Bronchial epithelial cell (primary cell): ENCODE measurements around the gene RPS14. TPM values are rescaled to one million over a fixed set of nuclear protein-coding genes. Genes with fewer than 3 reads are reported as not detected.

Source experiments
- DNase-seq: peaks from one replicate; pipeline ENCODE4 v3.0.0-alpha.2; 2010; ENCODE audit warnings: low read depth
- FAIRE-seq: peaks from 2 replicates; lab custom pipeline; 2011; peaks lifted over from hg19 to GRCh38; lab: Jason Lieb, UNC
- H3K27me3 ChIP-seq: 2 replicates; pipeline ENCODE4 v1.5.1; 2011; ENCODE audit warnings: low read length; ENCODE audit not compliant: control insufficient read depth, insufficient read depth
- H3K36me3 ChIP-seq: 2 replicates; pipeline ENCODE4 v1.5.1; 2011; ENCODE audit warnings: low read length; ENCODE audit not compliant: control insufficient read depth, insufficient read depth
- H3K4me3 ChIP-seq: 2 replicates; pipeline ENCODE4 v1.5.1; 2011; ENCODE audit warnings: mild to moderate bottlenecking, low read depth, low read length, control low read depth
- CTCF ChIP-seq: IDR thresholded peaks from 2 replicates; pipeline ENCODE4 v1.5.1; 2011; ENCODE audit warnings: mild to moderate bottlenecking, moderate library complexity, low read length, control low read depth, inconsistent platforms; ENCODE audit not compliant: insufficient read depth, severe bottlenecking
- total RNA-seq: library from RNA; depleted of rRNA; stranded (reverse); fragments of >200 nt; gene quantifications from 2 replicates; pipeline ENCODE4 v1.2.1, GENCODE V29; 2014

The RPS14 gene
- total RNA-seq, 1 donor from 2014 or later: 8,789 TPM

- FAIRE-seq (no peak), DNase-seq (no peak)
- Histone ChIP-seq H3K27me3 (no peaks in the 10 kb centered on the region), H3K4me3 (no peak overlapping the region), H3K36me3 (no peaks in the 10 kb centered on the region)
- TF ChIP-seq CTCF: no peak
Measured at GRCh38 chr5:150461231-150461630, 11.7 kb upstream of the RPS14 start.

GRCh38 chr5:150460781-150461180, 11.2 kb upstream of the RPS14 start:
- DNase-seq (no peak), FAIRE-seq (no peak)
- TF ChIP-seq CTCF: no peak
- Histone ChIP-seq H3K27me3 (no peaks in the 10 kb centered on the region), H3K36me3 (no peaks in the 10 kb centered on the region), H3K4me3 (no peak overlapping the region)

- H3K36me3 ChIP-seq: no peaks in the 10 kb centered on the region
- H3K4me3 ChIP-seq: no peak overlapping the region
- DNase-seq: peak; percentile 15
- no peaks in the 10 kb centered on the region for H3K27me3 ChIP-seq
- TF ChIP-seq CTCF: peak; percentile 83
- no peak for FAIRE-seq
Measured at GRCh38 chr5:150458802-150459557, 9.4 kb upstream of the RPS14 start.

- Histone ChIP-seq H3K36me3 (no peaks in the 10 kb centered on the region), H3K4me3 (no peak overlapping the region), H3K27me3 (no peaks in the 10 kb centered on the region)
- DNase-seq (no peak), FAIRE-seq (no peak)
- TF ChIP-seq CTCF: no peak
Measured at GRCh38 chr5:150457562-150458240, 8.2 kb upstream of the RPS14 start.

- DNase-seq (peak; percentile 29), FAIRE-seq (no peak)
- H3K4me3 ChIP-seq: no peak overlapping the region
- no peak for TF ChIP-seq CTCF
- H3K27me3 ChIP-seq: no peaks in the 10 kb centered on the region
- H3K36me3 ChIP-seq: no peaks in the 10 kb centered on the region
Measured at GRCh38 chr5:150457121-150457520, 7.6 kb upstream of the RPS14 start.
